ENCODE measurements around the gene HSPA8.
"Not testable (repeated sequence)": the region's sequence is repeated elsewhere in the genome, so short reads cannot be mapped to it uniquely, and the experiment has no call there.

The HSPA8 gene

DNA sequence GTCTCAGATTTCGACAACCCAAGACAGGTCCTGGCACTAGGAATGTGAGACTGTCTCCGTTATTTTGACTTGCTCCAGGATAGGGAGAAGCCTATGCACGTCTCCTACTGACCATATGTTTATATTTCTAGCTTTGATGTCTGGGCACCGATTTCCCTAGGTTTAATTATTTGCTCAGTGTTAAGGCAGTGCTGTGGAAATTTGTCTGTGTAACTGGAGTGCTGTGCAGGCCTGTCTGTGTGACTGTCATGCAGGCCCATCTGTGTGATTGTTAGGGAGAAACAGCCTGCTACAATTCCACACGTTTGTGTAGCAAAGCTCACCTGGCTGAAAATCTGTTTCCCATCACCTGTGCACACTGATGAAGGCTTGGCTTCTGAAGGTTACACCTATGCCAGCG lies 29.6 kb upstream of the HSPA8 start:
- no peak overlapping the region for H3K9ac ChIP-seq
- no peaks in the 10 kb centered on the region for H4K20me1 ChIP-seq
- H3K9me3 ChIP-seq: no peaks in the 10 kb centered on the region
- no peak overlapping the region for H3K4me2 ChIP-seq
- TF ChIP-seq Cebpa-rat (IDR thresholded peaks at IDR 0.05): no peak
- no peaks in the 10 kb centered on the region for H3K27me3 ChIP-seq
- H3K27ac ChIP-seq: no peak overlapping the region
- H3K4me3 ChIP-seq: no peak overlapping the region
- no peaks in the 10 kb centered on the region for H3K36me3 ChIP-seq
- H3K4me1 ChIP-seq: peaks cover 8% of the 10 kb centered on the region

DNA sequence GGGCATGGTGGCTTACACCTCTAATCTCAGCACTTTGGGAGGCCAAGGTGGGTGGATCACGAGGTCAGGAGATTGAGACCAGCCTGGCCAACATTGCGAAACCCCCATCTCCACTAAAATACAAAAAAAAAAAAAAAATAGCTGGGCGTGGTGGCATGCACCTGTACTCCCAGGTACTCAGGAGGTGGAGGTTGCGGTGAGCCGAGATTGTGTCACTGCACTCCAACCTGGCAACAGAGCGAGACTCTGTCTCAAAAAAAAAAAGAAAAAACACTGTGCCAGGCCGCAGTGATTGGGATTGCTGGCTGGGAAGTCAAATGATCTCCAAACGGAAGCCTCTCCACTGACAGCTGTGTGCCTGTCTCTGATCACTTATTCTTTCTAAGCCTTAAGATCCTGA lies 28.2 kb upstream of the HSPA8 start:
- 0 out of 2 replicates have a peak, but pooled peaks have one; percentile 12 for TF ChIP-seq Cebpa-rat (IDR thresholded peaks at IDR 0.05)
- not testable (repeated sequence) for H3K9ac ChIP-seq, H3K4me3 ChIP-seq

DNA sequence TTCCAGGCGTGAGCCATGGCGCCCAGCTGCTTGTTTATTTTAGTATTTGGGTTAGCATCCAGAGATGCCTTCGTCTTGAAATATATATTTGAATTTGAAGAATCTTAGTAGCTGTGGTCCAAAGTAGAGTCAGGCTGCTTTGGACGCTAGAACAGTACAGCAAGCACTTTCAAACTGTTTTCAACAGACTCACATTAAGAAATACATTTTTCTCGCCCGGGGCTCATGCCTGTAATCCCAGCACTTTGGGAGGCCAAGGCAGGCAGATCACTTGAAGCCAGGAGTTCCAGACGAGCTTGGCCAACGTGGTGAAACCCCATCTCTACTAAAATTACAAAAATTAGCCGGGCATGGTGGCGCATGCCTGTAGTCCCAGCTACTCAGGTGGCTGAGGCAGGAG lies 27.0 kb upstream of the HSPA8 start:
- not testable (repeated sequence) for H3K9me3 ChIP-seq, H3K27ac ChIP-seq, H3K4me3 ChIP-seq, H3K27me3 ChIP-seq, H3K36me3 ChIP-seq, H3K9ac ChIP-seq, H4K20me1 ChIP-seq, H3K4me1 ChIP-seq, H3K4me2 ChIP-seq

More for the DNA sequence above, 28.2 kb upstream of the HSPA8 start:
- H3K27ac ChIP-seq, H3K27me3 ChIP-seq, H3K4me2 ChIP-seq, H3K9me3 ChIP-seq, H3K36me3 ChIP-seq, H4K20me1 ChIP-seq, H3K4me1 ChIP-seq: not testable (repeated sequence)

DNA sequence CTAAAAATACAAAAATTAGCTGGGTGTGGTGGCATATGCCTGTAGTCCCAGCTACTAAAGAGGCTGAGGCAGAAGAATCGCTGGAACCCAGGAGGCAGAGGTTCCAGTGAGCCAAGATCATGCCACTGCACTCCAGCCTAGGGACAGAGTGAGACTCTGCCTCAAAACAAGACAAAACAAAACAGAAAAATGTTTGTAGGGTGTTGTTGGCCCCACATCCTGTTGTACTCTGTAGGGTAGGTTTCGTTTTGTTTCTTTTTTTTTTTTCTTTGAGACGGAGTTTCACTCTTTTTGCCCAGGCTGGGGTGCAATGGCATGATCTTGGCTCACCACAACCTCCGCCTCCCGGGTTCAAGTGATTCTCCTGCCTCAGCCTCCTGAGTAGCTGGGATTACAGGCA lies 25.7 kb upstream of the HSPA8 start:
- H3K27me3 ChIP-seq, H3K4me1 ChIP-seq, H3K9me3 ChIP-seq, H4K20me1 ChIP-seq, H3K4me3 ChIP-seq, H3K9ac ChIP-seq, H3K4me2 ChIP-seq, H3K36me3 ChIP-seq, H3K27ac ChIP-seq: not testable (repeated sequence)

DNA sequence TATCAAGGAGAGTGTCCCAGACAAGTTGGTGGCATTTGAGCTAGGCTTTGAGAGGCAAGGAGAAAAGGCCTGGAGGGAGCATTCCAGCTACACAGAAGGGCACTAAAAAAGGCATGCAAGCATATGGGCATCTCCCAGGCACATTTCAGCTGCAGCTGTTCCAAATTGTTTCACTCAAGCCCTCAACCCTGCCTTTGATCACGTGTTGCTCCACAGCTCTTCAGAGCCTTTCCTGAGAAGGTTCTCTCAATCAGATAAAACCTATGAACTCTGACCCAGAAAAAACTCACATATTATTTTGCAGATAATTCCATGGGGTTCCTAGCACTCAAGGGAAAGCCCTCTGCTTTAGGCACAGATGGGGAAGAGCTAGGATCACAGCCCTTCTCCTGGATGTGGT lies 24.4 kb upstream of the HSPA8 start:
- TF ChIP-seq Cebpa-rat (IDR thresholded peaks at IDR 0.05): no peak
- peaks cover 9% of the 10 kb centered on the region for H3K4me1 ChIP-seq
- H3K4me3 ChIP-seq: no peak overlapping the region
- no peaks in the 10 kb centered on the region for H4K20me1 ChIP-seq
- no peaks in the 10 kb centered on the region for H3K27me3 ChIP-seq
- peak overlapping the region; percentile 24; the same call in 1 of the 2 replicates for H3K4me2 ChIP-seq
- H3K36me3 ChIP-seq: no peaks in the 10 kb centered on the region
- no peak overlapping the region for H3K9ac ChIP-seq
- no peak overlapping the region for H3K27ac ChIP-seq
- H3K9me3 ChIP-seq: no peaks in the 10 kb centered on the region

DNA sequence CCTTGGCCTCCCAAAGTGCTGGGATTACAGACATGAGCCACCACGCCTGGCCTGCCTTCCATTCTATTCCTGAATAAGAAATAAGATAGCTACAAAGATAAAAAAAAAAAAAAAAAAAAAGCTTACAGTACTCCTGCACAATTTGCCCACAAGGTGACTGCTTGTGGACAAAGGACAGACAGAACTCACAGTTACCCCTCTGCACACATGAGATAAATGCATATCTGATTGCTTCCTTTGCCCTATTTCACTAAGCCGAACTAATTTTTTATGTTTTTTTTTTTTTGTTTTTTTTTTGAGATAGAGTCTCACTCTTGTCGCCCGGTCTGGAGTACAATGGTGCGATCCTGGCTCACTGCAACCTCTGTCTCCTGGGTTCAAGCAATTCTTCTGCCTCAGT lies 23.6 kb upstream of the HSPA8 start:
- no peak overlapping the region for H3K4me3 ChIP-seq
- no peaks in the 10 kb centered on the region for H3K27me3 ChIP-seq
- peaks cover 9% of the 10 kb centered on the region for H3K4me1 ChIP-seq
- no peaks in the 10 kb centered on the region for H3K9me3 ChIP-seq
- H3K4me2 ChIP-seq: no peak overlapping the region
- H4K20me1 ChIP-seq: no peaks in the 10 kb centered on the region
- H3K9ac ChIP-seq: no peak overlapping the region
- TF ChIP-seq Cebpa-rat (IDR thresholded peaks at IDR 0.05): no peak
- H3K27ac ChIP-seq: no peak overlapping the region
- no peaks in the 10 kb centered on the region for H3K36me3 ChIP-seq

DNA sequence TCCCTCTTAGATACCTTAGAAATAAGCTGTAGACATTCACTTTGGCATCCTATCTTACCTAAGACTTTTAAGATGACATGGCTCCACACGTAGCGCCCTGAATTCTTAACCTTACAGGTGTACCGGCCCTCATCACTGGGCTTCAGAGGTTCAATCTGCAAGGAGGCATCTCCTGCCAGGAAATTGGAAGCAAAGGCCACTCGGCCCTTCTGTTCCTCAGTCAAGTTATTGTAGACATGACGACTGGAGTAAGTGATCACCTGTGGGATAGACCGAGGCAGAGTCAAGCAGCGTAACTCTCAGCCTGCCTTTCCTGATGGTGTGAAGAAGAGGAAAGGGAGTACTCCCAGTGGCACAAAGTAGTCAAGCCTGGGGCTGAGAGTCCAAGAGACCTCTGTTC lies 22.5 kb upstream of the HSPA8 start:
- TF ChIP-seq Cebpa-rat (IDR thresholded peaks at IDR 0.05): no peak
- Histone ChIP-seq H3K36me3 (no peaks in the 10 kb centered on the region), H3K4me1 (peaks cover 9% of the 10 kb centered on the region), H3K4me3 (no peak overlapping the region), H3K9ac (no peak overlapping the region), H3K27me3 (no peaks in the 10 kb centered on the region), H3K27ac (no peak overlapping the region), H3K4me2 (no peak overlapping the region), H3K9me3 (no peaks in the 10 kb centered on the region), H4K20me1 (no peaks in the 10 kb centered on the region)

DNA sequence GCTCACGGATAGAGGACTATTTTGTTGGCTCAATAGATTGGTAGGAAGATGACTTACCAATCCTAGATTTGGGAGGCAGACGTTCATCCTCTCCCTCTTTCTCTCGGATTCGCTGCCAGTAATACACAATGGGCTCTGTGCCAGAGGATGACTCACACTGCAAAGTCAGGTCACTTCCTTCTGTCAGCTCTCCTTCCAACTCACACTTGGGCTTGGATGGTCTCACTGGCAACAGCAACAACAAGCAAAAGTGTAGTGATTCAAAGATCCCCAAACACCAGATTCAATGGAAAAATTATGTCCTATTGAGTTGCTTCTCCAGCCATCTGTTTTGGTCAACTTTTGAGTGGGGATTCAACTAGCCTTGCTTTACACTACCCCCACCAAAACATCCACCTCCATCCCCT lies 21.7 kb upstream of the HSPA8 start:
- Histone ChIP-seq H3K36me3 (no peaks in the 10 kb centered on the region), H3K27ac (no peak overlapping the region), H3K9me3 (no peaks in the 10 kb centered on the region), H3K4me2 (no peak overlapping the region), H4K20me1 (no peaks in the 10 kb centered on the region), H3K9ac (no peak overlapping the region), H3K4me3 (no peak overlapping the region), H3K27me3 (no peaks in the 10 kb centered on the region), H3K4me1 (peaks cover 9% of the 10 kb centered on the region)
- TF ChIP-seq Cebpa-rat (IDR thresholded peaks at IDR 0.05): no peak

DNA sequence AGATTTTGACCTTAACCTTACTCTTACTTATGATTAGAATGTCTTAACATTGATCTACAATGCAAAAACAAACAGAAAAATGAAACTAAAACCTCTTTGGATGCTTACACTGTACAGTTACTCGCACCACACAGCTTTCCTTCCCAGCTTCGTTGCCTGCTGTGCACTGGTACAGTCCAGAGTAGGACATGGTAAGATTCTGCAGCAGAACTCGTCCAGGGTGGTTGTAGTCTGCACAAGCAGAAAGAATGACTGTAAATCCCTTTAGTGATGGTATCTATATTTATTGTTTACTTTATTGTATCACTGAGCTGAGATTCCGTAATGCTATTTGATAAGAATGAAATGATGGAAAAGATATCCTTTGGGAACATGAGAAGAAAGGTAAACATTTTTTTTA lies 21.0 kb upstream of the HSPA8 start:
- H3K9me3 ChIP-seq: no peaks in the 10 kb centered on the region
- H3K4me2 ChIP-seq: no peak overlapping the region
- no peaks in the 10 kb centered on the region for H3K27me3 ChIP-seq
- H3K27ac ChIP-seq: no peak overlapping the region
- H3K4me1 ChIP-seq: peaks cover 9% of the 10 kb centered on the region
- no peaks in the 10 kb centered on the region for H4K20me1 ChIP-seq
- no peaks in the 10 kb centered on the region for H3K36me3 ChIP-seq
- no peak overlapping the region for H3K4me3 ChIP-seq
- no peak for TF ChIP-seq Cebpa-rat (IDR thresholded peaks at IDR 0.05)
- H3K9ac ChIP-seq: no peak overlapping the region

DNA sequence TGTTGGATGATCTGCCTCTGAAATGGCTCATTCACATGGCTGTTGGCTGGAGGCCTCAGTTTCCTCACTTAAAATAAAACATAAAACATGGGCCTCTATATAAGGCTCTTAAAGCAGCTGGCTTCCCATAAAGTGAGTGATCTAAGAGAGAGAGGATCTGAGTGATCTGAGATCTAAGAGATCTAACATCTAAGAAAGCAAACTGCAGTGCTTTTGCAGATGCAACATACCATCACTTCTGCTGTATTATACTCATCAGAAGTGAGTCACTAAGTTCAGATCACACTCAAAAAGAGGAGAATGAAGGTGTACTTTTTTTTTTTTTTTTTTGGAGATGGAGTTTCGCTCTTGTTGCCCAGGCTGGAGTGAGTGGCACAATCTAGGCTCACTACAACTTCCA lies 18.1 kb upstream of the HSPA8 start:
- TF ChIP-seq Cebpa-rat (IDR thresholded peaks at IDR 0.05): no peak
- H3K27me3 ChIP-seq: no peaks in the 10 kb centered on the region
- no peaks in the 10 kb centered on the region for H3K36me3 ChIP-seq
- H3K9ac ChIP-seq: no peak overlapping the region
- H3K9me3 ChIP-seq: no peaks in the 10 kb centered on the region
- no peak overlapping the region for H3K4me2 ChIP-seq
- H4K20me1 ChIP-seq: no peaks in the 10 kb centered on the region
- no peak overlapping the region for H3K4me3 ChIP-seq
- H3K4me1 ChIP-seq: no peaks in the 10 kb centered on the region
- H3K27ac ChIP-seq: no peak overlapping the region

DNA sequence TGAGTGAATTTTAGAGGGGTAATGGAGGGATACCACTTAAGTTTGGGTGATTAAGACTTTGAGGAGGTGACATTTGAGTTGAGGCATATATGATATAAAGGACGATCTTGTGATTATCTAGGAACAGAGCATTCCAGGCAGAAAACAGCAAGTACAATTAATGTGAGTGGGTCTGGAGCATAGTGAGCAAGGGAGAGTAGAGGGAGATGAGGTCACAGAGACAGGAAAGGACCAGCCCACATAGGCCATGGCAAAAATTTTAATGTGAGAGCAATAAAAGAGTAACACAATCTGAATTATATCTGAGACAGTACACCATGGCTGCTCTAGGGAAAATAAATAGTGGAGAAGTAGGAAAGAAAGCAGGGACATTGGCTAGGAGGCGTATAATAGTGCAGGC lies 14.5 kb upstream of the HSPA8 start:
- no peak overlapping the region for H3K9ac ChIP-seq
- H4K20me1 ChIP-seq: no peaks in the 10 kb centered on the region
- H3K4me3 ChIP-seq: no peak overlapping the region
- no peaks in the 10 kb centered on the region for H3K27me3 ChIP-seq
- no peak overlapping the region for H3K27ac ChIP-seq
- peaks cover under 1% of the 10 kb centered on the region for H3K4me1 ChIP-seq
- no peaks in the 10 kb centered on the region for H3K9me3 ChIP-seq
- no peak for TF ChIP-seq Cebpa-rat (IDR thresholded peaks at IDR 0.05)
- no peak overlapping the region for H3K4me2 ChIP-seq
- no peaks in the 10 kb centered on the region for H3K36me3 ChIP-seq

Measured in BLaER1 (cell line).